Fibroblast of gingiva (primary cell): ENCODE results near the gene MRTFA.
"Not testable (repeated sequence)": the region's sequence is repeated elsewhere in the genome, so short reads cannot be mapped to it uniquely, and the experiment has no call there.

Source experiments
- DNase-seq: peaks from one replicate; pipeline ENCODE4 v3.0.0-alpha.2; 2011; ENCODE audit warnings: low read depth

MRTFA gene

DNA sequence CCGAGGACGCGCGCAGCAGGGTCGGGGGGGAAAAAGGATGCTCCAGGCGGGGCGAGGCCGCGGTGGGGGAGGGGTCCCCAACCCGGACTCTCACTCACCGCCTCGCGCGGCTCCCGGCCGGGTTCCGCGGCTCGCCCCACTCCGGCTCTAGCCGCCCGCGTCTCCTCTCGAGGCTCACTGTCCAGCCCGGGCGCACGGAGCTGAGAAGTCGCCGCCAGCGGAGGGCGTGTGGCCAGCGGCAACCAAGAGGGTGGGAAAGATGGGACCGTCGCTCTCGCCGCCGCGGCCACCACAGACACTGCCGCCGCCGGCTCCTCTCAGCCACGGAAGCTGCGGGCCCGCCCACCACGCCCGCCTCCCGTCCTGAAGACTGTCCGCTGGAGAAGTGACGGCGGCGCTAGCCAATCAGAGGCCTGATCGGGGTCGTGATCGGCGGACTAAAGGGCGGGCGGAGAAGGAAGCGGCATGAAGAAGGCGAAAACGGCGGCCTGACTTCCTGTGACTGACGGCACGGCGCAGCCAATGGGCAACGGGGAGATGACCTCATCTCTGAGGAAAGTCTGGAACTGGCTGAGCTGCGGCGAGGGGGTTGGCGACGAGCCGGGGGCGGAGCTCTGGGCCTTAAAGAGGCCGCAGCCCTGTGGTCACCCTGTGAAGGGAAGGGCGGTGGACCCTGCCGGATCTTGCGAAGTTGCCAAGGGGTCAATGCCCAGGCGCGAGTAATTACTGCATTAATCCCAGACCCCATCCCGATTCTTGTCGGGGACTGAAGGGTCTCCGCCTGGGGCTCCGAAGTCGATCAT lies at the start of gene MRTFA:
MRTFA (minus strand) TSS at position 340 of the 803 bp plus-strand sequence.
- peak; percentile 100 for DNase-seq

DNA sequence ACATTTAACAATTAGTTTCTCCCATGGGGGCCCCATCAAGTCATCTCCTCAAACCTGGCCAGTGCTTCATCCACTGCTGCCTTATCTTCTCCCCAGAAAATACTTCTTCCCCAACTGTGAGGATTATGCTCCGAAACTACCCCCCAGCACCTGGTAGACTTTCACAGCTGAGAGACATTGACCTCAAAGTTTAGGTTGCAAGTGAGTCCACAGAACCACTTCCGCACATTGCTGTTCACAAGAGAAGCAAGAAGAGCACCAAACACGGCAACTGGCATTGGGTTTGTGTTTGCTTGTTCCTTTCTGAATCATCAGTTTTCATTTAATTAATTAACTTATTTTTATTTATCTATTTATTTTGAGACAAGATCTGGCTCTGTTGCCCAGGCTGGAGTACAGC lies 48.9 kb upstream of the MRTFA start:
- DNase-seq: no peak

DNA sequence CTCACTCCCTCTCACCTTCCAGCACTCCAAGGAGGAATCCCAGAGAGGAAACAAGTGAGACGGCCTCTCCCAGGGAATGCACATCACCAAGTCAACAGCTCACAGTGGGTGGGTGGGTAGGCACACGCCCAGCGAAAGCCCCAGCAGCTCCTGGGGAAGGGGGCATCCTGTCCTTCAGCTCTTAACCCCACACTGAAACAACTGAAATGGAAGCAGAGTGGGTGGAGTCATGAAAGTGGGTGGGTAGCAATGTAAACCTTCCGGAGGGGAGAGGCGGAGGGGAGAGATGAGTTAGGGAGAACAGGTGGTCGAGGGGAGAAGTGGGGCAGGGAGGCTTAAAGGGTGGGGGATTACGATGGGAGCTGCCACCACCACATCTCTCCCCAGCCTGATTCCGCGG lies 48.2 kb upstream of the MRTFA start:
- no peak for DNase-seq

DNA sequence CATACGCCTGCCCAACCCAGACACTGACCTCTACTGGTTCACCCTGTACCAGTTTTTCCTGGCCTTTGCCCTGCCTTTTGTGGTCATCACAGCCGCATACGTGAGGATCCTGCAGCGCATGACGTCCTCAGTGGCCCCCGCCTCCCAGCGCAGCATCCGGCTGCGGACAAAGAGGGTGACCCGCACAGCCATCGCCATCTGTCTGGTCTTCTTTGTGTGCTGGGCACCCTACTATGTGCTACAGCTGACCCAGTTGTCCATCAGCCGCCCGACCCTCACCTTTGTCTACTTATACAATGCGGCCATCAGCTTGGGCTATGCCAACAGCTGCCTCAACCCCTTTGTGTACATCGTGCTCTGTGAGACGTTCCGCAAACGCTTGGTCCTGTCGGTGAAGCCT lies 44.9 kb upstream of the MRTFA start:
- DNase-seq: no peak

DNA sequence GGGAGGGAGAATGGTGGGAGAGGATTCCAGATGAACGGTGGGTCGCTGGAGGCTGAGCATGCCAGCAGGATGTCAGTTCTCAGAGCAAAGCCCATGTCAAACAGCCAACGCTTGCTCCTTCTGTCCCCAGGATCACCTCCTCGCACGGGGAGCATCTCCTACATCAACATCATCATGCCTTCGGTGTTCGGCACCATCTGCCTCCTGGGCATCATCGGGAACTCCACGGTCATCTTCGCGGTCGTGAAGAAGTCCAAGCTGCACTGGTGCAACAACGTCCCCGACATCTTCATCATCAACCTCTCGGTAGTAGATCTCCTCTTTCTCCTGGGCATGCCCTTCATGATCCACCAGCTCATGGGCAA lies 44.3 kb upstream of the MRTFA start:
- no peak for DNase-seq

DNA sequence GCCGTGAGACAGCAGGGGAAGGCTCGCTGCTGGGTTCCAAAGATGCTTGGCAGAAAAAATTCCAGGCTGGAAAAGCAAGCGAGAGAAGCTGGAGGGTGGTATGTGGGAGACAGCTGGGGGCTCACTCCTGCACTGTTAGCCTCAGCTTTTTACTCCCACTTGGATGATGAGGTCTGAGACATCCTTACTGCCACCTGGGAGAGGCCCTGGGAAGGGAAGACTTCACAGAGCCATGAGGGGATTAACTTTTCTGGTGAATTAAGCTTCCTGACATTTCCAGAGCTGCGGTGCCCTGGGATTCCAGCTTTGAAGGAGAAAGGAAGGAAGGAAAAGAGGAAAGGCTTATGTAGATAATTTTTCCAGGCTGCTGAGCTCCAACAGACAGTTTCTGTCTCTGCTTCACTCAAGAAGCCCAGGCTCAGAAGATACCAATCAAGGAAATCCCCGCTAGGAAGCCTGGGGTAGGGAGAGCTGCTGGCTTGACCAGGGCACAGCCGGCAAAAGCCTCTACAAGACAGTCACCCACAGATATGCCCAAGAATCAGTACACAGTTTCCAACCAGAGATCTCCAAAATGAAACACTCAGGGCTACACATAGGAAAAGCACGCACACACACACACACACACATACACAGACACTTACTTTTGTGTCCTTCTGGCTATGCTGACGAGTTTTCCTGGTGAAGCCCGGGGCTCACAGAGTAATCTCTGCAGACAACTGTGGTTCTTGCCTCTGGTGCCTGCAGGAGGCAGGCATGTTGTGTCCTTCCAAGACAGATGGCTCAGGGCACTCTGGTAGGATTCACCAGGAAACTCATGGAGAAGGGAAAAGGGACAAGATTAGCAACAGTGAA lies 43.7 kb upstream of the MRTFA start:
- no peak for DNase-seq

DNA sequence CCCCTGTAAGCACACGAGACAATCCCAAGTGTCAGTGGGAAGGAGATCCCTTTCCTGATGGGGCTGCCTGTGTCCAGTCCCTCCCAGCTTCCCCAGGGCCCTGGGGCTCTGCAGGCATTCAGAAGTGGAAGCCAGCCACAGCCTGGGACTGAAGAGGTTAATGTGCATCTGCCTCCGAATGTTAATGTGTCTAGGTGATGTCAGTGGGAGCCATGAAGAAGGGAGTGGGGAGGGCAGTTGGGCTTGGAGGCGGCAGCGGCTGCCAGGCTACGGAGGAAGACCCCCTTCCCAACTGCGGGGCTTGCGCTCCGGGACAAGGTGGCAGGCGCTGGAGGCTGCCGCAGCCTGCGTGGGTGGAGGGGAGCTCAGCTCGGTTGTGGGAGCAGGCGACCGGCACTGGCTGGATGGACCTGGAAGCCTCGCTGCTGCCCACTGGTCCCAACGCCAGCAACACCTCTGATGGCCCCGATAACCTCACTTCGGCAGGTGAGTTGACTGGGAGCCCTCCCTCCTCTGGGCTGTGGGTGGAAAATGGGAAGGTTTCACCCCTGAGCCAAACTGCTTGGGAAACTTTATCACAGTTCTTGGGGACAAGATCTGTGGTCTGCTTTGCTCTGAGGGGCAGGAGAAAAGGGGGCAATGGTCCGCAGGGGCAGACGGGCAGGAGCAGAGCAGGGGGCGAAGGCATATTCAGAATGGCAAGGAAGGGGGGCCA lies 42.9 kb upstream of the MRTFA start, which contains the start of gene MCHR1:
MCHR1 (plus strand) TSS at position 236 of the 715 bp plus-strand sequence; CDS start at position 405, 169 bp downstream.
- DNase-seq: no peak

DNA sequence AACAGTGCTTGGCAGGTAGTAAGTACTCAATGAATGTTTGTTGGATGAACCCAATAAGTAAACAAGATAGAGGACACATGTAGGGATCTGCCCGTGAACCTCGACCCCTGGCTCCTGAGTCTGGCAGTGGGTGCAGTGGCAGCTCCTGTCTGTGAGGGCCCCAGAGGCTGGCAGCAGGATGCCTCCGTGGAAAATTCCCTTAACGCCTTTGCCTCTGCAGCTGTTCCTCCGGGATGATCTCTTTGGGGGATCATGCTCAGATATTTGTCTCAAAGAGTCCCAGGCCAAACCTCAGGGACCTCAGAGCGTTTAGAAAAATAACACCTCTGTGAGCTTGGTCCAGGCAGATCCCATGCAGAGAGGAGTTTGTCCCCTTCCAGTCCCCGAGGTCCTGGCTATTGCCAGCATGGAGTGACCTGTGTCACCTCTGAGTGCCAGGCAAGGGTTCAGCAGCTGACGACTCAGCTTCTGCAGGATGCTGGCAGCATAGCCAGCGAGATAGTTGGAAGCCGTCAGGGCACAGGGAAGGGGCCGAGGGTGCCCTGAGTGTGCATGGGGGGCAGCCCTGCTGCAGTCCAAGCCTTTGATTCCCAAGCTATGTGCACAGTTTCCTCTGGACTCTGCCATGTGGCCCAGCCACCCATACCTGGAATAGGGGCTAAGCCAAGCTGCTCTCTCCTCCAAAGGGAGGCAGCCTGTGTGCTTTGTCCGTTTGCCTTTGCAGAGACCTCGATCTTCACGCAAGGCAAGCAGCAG lies 42.2 kb upstream of the MRTFA start:
- no peak for DNase-seq

DNA sequence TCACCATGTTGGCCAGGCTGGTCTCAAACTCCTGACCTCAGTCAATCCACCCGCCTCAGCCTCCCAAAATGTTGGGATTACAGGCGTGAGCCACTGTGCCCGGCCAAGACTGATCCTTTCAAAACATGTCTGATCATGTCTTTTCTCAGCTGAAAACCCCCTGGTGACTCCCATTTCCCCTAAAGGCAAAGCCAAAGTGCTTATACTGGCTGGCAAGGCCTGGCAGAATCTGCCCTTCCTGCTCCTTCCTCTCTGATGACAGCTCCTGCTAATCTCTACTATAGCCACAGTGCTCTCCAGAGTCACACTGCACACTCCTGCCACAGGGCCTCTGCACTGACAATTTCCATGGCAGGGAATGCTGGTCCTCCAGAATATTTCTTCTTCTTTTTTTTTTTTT lies 40.1 kb upstream of the MRTFA start:
- DNase-seq: no peak

DNA sequence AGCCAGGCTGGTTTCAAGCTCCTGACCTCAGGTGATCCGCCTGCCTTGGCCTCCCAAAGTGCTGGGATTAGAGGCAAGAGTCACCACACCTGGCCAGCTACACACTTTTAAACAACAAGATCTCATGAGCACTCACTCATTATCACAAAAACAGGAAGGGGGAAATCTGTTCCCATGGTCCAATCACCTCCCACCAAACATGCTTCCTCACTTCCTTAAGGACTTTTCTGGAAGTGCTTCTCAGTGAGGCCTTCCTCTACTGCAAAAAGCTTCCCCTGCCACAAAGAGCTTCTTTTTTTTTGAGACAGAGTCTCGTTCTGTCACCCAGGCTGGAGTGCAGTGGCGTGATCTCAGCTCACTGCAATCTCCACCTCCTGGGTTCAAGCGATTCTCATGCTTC lies 39.6 kb upstream of the MRTFA start:
- DNase-seq: not testable (repeated sequence)

DNA sequence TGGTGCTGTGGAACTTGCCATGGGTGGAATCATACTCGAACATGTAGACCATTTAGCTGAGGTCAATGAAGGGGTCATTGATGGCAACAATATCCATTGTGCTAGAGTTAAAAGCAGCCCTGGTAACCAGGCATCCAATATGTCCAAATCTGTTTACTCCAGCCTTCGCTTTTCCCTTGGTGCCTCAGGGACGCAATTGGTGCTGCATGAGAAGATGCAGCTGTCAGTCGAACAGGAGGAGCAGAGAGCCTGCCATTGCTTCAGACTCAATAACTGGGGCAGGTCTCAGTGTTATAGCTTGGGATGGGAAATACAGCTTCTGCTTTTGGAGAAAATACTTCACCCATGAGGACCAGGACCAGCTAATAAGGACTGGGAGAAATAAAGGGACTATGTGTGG lies 37.8 kb upstream of the MRTFA start:
- DNase-seq: no peak

DNA sequence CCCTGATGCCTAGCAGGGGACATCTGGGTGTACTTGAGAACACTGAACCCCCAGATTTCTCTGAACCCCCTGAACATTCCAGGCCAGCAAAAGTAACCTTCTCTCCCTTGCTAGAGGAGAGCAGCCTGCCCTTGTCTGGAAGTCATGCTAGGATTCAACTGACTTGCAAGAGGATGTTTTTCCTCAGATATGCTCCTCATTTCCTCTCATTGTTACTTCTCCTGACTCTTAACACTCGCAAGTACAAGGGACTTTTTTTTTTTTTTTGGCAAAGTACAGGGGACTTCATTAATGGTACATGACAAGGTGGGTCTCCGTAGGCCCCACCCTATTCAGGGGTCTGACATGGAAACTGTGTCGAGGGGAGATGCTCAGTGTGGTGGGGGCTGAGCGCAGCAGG lies 36.5 kb upstream of the MRTFA start:
- no peak for DNase-seq

DNA sequence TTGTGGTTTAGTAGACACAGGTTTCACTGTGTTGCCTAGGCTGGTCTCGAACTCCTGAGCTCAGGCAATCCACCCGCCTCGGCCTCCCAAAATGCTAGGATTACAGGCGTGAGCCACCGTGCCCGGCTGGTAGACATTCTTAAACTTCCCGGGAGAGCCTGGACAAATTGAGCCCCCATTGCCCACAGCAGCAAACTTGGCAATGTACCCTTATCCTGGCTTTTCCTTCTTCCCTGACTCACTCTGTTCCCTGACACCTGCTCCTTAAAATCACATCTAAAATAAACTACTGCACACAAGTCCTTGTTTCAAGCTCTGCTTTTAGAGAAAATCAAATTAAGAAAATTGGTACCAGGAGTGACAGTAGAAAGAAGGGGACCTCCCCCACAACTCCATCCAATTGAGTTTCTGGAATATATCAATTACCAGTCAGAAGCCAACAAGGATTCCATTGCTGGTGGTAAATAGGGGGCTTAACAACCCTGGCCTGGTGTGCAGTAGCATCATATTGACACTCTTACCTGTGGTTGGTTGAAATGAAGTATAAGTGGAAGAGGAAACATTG lies 35.4 kb upstream of the MRTFA start:
- DNase-seq: no peak

DNA sequence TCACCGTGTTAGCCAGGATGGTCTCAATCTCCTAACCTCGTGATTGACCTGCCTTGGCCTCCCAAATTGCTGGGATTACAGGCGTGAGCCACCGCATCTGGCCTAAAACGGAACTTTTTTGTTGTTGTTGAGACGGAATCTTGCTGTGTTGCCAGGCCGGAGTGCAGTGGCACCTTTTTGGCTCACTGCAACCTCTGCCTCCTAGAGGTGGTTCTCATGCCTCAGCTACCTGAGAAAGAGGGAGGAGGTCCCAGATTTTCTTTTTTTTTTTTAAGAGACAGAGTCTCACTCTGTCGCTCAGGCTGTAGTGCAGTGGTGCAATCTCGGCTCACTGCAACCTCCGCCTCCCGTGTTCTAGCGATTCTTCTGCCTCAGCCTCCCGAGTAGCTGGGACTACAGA lies 34.9 kb upstream of the MRTFA start:
- no peak for DNase-seq

DNA sequence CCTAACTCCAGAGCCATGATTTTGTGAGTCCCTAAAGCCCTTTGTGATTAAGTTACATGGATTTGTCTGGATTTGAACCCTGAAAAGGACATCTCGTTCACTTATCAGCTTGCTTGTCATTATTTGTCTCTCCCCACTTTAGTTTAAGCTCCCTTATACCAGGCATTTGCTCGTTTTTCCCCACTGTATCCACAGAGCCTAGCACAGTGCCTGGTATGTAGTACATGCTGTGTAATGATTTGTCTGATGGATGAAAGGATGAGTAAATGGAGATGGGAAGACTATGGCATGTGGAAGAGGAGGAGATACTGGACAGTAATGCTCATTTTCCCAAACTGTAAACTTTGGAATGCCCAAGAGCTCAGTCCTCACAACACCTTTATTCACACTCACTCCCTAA lies 33.5 kb upstream of the MRTFA start:
- no peak for DNase-seq

DNA sequence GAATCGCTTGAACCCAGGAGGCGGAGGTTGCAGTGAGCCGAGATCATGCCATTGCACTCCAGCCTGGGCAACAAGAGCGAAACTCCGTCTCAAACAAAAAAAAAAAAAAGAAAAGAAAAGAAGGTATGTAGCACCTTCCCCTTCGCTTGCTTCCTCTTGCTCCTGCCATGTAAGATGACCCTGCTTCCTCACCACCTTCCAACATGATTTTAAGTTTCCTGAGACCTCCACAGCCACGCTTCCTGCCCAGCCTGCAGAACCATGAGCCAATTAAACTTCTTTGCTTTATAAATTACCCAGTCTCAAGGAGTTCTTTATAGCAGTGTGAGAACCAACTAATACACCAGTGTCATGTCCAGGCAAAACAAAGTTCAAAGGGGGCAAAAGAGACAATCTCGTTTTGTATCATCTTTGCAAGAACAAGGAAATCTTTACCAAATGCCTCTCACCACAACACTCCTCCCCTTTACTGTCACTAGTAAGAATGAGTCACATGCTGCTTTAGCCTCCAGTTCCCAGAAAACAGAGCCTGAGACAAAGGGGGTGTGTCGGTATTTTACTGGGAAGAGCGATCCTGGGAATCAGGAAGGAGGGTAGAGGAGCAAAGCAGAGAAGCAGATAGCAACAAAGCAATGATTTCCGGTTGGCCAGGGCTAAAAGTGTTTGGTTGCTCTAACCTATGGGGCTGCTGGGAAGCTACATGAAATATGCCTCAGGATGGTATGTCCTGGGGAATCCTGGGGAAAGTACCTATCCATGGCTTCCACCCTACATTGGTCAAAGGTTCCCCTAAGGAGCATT lies 32.3 kb upstream of the MRTFA start:
- peak; percentile 55 for DNase-seq

DNA sequence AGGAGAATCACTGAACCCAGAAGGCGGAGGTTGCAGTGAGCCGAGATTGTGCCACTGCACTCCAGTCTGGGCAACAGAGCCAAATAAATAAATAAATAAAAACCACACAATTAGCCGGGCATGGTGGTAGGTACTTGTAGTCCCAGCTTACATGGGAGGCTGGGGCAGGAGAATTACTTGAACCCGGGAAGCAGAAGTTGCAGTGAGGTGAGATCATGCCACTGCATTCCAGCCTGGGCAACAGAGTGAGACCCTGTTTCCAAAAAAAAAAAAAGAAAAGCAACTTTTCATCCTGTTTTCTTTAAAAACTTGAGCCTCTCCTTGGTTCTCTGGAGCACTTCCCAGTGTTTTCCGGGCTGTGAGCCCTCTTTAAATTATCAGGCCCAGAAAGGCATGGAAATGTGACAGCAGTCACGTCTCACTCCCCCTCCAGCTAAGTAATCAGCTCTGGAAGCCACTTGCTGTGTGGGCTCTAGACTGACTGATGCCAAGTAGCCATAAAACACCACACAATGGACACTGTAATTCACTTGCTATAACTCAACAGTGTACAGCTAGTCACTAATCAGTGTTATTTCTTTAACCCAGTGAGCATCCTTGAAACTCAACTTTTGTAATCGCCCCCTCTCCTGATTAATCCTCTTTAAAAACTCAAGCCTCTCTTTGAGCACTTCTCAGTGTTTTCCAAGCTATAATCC lies 29.8 kb upstream of the MRTFA start:
- peak; percentile 40 for DNase-seq

DNA sequence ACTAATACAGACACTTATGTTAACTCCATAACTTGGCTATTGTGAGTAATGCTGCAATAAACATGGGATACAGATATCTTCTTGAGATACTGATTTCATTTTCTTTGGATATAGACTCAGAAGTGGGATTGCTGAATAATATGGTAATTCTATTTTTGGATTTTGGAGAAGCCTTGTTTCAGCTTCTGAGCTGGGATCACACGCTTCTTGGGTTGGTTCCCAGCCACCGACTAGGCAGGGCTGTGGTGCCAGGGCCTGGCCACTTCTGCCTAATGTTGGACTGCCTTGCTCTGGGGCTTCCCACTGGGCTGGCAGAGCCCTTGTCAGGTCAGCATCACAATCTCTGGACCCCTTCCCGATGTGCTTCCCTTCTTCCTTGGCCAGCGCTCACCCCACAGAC lies 28.8 kb upstream of the MRTFA start:
- peak; percentile 66 for DNase-seq

DNA sequence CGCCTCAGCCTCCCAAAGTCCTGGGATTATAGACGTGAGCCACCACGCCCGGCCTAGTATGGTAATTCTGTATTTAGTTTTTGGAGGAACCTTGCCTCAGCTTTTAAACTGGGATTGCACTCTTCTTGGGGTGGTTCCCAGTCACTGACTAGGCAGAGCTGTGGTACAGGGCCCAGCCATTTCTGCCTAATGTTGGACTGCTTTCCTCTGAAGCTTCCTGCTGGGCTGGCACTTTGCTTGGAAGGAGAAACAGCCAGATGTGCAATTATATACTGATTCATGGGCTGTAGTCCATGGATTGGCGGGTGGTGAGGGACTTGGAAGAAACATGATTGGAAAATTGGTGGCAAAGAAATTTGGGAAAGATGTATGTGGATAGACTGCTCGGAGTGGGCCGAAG lies 25.2 kb upstream of the MRTFA start:
- DNase-seq: peak; percentile 42

DNA sequence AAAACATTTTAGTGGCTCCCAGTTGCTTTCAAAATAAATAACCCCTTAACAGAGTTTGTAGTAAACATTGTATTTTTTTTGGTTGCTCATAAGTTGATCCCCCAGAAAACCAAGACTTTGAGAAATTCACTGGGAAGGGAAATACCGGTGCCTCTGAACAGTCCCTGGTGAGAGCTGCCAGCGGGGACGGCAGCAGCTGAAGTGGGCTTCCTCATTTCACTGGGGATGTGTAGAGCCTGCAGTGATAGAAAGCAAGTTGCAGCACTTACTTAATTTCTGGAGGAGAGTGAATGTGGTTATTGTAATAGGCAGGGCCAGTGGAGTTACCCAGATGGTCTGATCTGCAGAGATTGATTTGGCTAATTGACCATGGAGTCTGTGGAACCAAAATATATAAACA lies 24.2 kb upstream of the MRTFA start:
- no peak for DNase-seq
